ENCODE measurements around the gene MIR17HG. TPM values are rescaled to one million over a fixed set of nuclear protein-coding genes. Genes with fewer than 3 reads are reported as not detected.

The MIR17HG gene
- total and polyA plus RNA-seq, 2 experiments from 2014 or later, result 0.20 to 0.43 TPM

- Histone ChIP-seq H3K79me2 (ENCODE audit: insufficient read depth) (no peaks in the 10 kb centered on the region), H3K27ac (no peak overlapping the region)
- in situ Hi-C loops (cut with MboI), result no loop called here
Measured at GRCh38 chr13:91312324-91312723, 35.2 kb upstream of the MIR17HG start.

GRCh38 chr13:91313103-91313502, 34.4 kb upstream of the MIR17HG start:
- no peaks in the 10 kb centered on the region for H3K79me2 ChIP-seq (ENCODE audit: insufficient read depth)
- in situ Hi-C loops (cut with MboI), result no loop called here
- no peaks in the 10 kb centered on the region for H3K9me3 ChIP-seq (ENCODE audit: low read depth)
- DNase-seq, result peak; percentile 47
- no peaks in the 10 kb centered on the region for H4K20me1 ChIP-seq (ENCODE audit: insufficient read depth)
- no peaks in the 10 kb centered on the region for H3F3A ChIP-seq (ENCODE audit: insufficient read depth)
- no peak overlapping the region for H3K9ac ChIP-seq
- no peak overlapping the region for H2AFZ ChIP-seq
- H3K27ac ChIP-seq, result no peak overlapping the region
- no peaks in the 10 kb centered on the region for H3K9me2 ChIP-seq (ENCODE audit: insufficient read depth)
- no peak overlapping the region for H3K4me2 ChIP-seq (ENCODE audit: unreplicated experiment)
- no peaks in the 10 kb centered on the region for H3K4me1 ChIP-seq (ENCODE audit: insufficient read depth)
- H3K27me3 ChIP-seq (replicated peaks; ENCODE audit: insufficient read depth), result peaks cover 23% of the 10 kb centered on the region
- H3K36me3 ChIP-seq (ENCODE audit: low read depth), result no peaks in the 10 kb centered on the region
- TF ChIP-seq EZH2 (IDR thresholded peaks at IDR 0.05; ENCODE audit: insufficient read depth, poor library complexity, severe bottlenecking) (no peak), EZH2phosphoT487 (IDR thresholded peaks at IDR 0.05; ENCODE audit: insufficient read depth, low read depth) (no peak)
- no peak overlapping the region for H3K4me3 ChIP-seq
- WGBS, 2 experiments (ENCODE audit: low coverage in 1 of 2, low lambda C conversion rate in 2 of 2, missing lambda C conversion rate in 2 of 2), result 10 to 15% methylated on average over 5 of the region's 5 CpGs

More at GRCh38 chr13:91312324-91312723, 35.2 kb upstream of the MIR17HG start:
- Histone ChIP-seq H3F3A (ENCODE audit: insufficient read depth) (no peaks in the 10 kb centered on the region), H3K4me3 (no peak overlapping the region), H3K27me3 (replicated peaks; ENCODE audit: insufficient read depth) (peaks cover 23% of the 10 kb centered on the region), H4K20me1 (ENCODE audit: insufficient read depth) (no peaks in the 10 kb centered on the region), H3K4me1 (ENCODE audit: insufficient read depth) (no peaks in the 10 kb centered on the region), H2AFZ (no peak overlapping the region), H3K4me2 (ENCODE audit: unreplicated experiment) (no peak overlapping the region), H3K36me3 (ENCODE audit: low read depth) (no peaks in the 10 kb centered on the region), H3K9ac (no peak overlapping the region), H3K9me3 (ENCODE audit: low read depth) (no peaks in the 10 kb centered on the region), H3K9me2 (ENCODE audit: insufficient read depth) (no peaks in the 10 kb centered on the region)
- 11 to 13% methylated on average over 3 of the region's 3 CpGs for WGBS, 2 experiments (ENCODE audit: low coverage in 1 of 2, low lambda C conversion rate in 2 of 2, missing lambda C conversion rate in 2 of 2)
- no peak for DNase-seq
- TF ChIP-seq EZH2 (IDR thresholded peaks at IDR 0.05; ENCODE audit: insufficient read depth, poor library complexity, severe bottlenecking), result no peak
- no peak for TF ChIP-seq EZH2phosphoT487 (IDR thresholded peaks at IDR 0.05; ENCODE audit: insufficient read depth, low read depth)

GRCh38 chr13:91313581-91313980, 33.9 kb upstream of the MIR17HG start:
- no peaks in the 10 kb centered on the region for H3K36me3 ChIP-seq (ENCODE audit: low read depth)
- in situ Hi-C loops (cut with MboI), result no loop called here
- no peak overlapping the region for H3K27ac ChIP-seq
- no peak overlapping the region for H3K4me3 ChIP-seq
- no peaks in the 10 kb centered on the region for H3K4me1 ChIP-seq (ENCODE audit: insufficient read depth)
- no peak for TF ChIP-seq EZH2 (IDR thresholded peaks at IDR 0.05; ENCODE audit: insufficient read depth, poor library complexity, severe bottlenecking)
- no peak for TF ChIP-seq EZH2phosphoT487 (IDR thresholded peaks at IDR 0.05; ENCODE audit: insufficient read depth, low read depth)
- H4K20me1 ChIP-seq (ENCODE audit: insufficient read depth), result no peaks in the 10 kb centered on the region
- H2AFZ ChIP-seq, result no peak overlapping the region
- no peaks in the 10 kb centered on the region for H3K9me2 ChIP-seq (ENCODE audit: insufficient read depth)
- no peaks in the 10 kb centered on the region for H3F3A ChIP-seq (ENCODE audit: insufficient read depth)
- no peak overlapping the region for H3K9ac ChIP-seq
- peaks cover 23% of the 10 kb centered on the region for H3K27me3 ChIP-seq (replicated peaks; ENCODE audit: insufficient read depth)
- no peak overlapping the region for H3K4me2 ChIP-seq (ENCODE audit: unreplicated experiment)
- WGBS, 2 experiments (ENCODE audit: low coverage in 1 of 2, low lambda C conversion rate in 2 of 2, missing lambda C conversion rate in 2 of 2), result 6 to 7% methylated on average over 4 of the region's 4 CpGs
- H3K79me2 ChIP-seq (ENCODE audit: insufficient read depth), result no peaks in the 10 kb centered on the region
- no peak for DNase-seq
- no peaks in the 10 kb centered on the region for H3K9me3 ChIP-seq (ENCODE audit: low read depth)

- Histone ChIP-seq H3K27me3 (replicated peaks; ENCODE audit: insufficient read depth) (peaks cover 23% of the 10 kb centered on the region), H3K4me2 (ENCODE audit: unreplicated experiment) (no peak overlapping the region), H3K36me3 (ENCODE audit: low read depth) (no peaks in the 10 kb centered on the region), H2AFZ (no peak overlapping the region), H3K79me2 (ENCODE audit: insufficient read depth) (no peaks in the 10 kb centered on the region), H3K9ac (no peak overlapping the region), H3K27ac (no peak overlapping the region), H3K9me2 (ENCODE audit: insufficient read depth) (no peaks in the 10 kb centered on the region), H3F3A (ENCODE audit: insufficient read depth) (no peaks in the 10 kb centered on the region), H3K9me3 (ENCODE audit: low read depth) (no peaks in the 10 kb centered on the region), H4K20me1 (ENCODE audit: insufficient read depth) (no peaks in the 10 kb centered on the region), H3K4me3 (no peak overlapping the region), H3K4me1 (ENCODE audit: insufficient read depth) (no peaks in the 10 kb centered on the region)
- DNase-seq, result no peak
- in situ Hi-C loops (cut with MboI), result no loop called here
- TF ChIP-seq EZH2 (IDR thresholded peaks at IDR 0.05; ENCODE audit: insufficient read depth, poor library complexity, severe bottlenecking) (no peak), EZH2phosphoT487 (IDR thresholded peaks at IDR 0.05; ENCODE audit: insufficient read depth, low read depth) (no peak)
Measured at GRCh38 chr13:91314888-91315287, 32.6 kb upstream of the MIR17HG start.

GRCh38 chr13:91318886-91319285, 28.6 kb upstream of the MIR17HG start:
- Histone ChIP-seq H4K20me1 (ENCODE audit: insufficient read depth) (no peaks in the 10 kb centered on the region), H3K79me2 (ENCODE audit: insufficient read depth) (no peaks in the 10 kb centered on the region), H3K27ac (no peak overlapping the region), H3K9ac (no peak overlapping the region), H3K4me1 (ENCODE audit: insufficient read depth) (no peaks in the 10 kb centered on the region), H3F3A (ENCODE audit: insufficient read depth) (no peaks in the 10 kb centered on the region), H3K4me3 (no peak overlapping the region), H2AFZ (no peak overlapping the region; the same call in 1 of the 2 replicates), H3K27me3 (replicated peaks; ENCODE audit: insufficient read depth) (peaks cover 16% of the 10 kb centered on the region), H3K4me2 (ENCODE audit: unreplicated experiment) (no peak overlapping the region), H3K9me2 (ENCODE audit: insufficient read depth) (no peaks in the 10 kb centered on the region), H3K9me3 (ENCODE audit: low read depth) (no peaks in the 10 kb centered on the region), H3K36me3 (ENCODE audit: low read depth) (no peaks in the 10 kb centered on the region)
- in situ Hi-C loops (cut with MboI), result no loop called here
- WGBS, 2 experiments (ENCODE audit: low coverage in 1 of 2, low lambda C conversion rate in 2 of 2, missing lambda C conversion rate in 2 of 2), result 13 to 24% methylated on average over 6 of the region's 6 CpGs
- TF ChIP-seq EZH2 (IDR thresholded peaks at IDR 0.05; ENCODE audit: insufficient read depth, poor library complexity, severe bottlenecking), result no peak
- no peak for TF ChIP-seq EZH2phosphoT487 (IDR thresholded peaks at IDR 0.05; ENCODE audit: insufficient read depth, low read depth)
- DNase-seq, result no peak
